ENCODE results near the gene STRADB. TPM values are rescaled to one million over a fixed set of nuclear protein-coding genes. Genes with fewer than 3 reads are reported as not detected.

Gene STRADB
- total RNA-seq, 5 donors from 2014 or later (not counting 1 experiment from before 2014, with no cell fraction given) = 10.2 to 24.2 (median 18.0) TPM

DNA sequence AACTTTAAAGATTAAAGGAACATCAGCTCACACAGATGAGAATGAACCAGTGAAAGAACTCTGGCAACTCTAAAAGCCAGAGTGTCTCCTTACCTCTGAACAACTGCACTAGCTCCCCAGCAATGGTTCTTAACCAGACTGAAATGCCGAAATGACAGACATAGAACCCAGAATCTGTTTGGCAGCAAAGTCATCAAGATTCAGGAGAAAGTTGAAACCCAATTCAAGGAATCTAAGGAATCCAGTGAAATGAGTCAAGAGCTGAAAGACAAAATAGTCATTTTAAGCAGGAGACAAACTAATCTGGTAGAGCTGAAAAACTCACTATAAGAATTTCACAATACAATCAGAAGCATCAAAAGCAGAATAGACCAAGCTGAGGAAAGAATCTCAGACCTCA is 72.0 kb downstream of the STRADB start:
- no peak overlapping the region for H3K4me3 Mint-ChIP-seq
- H3K9me3 Mint-ChIP-seq = peaks cover 36 to 52% (median 40%) of the 10 kb centered on the region in 3 donors
- peaks cover 17% of the 10 kb centered on the region for H3K36me3 Mint-ChIP-seq

More for the DNA sequence above, 72.0 kb downstream of the STRADB start:
- ChIA-PET POLR2A (interaction anchor here in 1 of 2 donors (0.7 kb wide), 1 partner anchor 28 kb away, joined by 3 read pairs; no protein-coding TSS in a partner anchor), CTCF (interaction anchor here in 1 of 2 donors (0.6 kb wide), 1 partner anchor 1068 kb away, joined by 7 read pairs; no protein-coding TSS in a partner anchor)
- Histone ChIP-seq H3K9me3 (no peaks in the 10 kb centered on the region), H3K27me3 (replicated peaks in 1 of 2; ENCODE audit: control insufficient read depth in 2 of 2, extremely low read depth in 1 of 2, insufficient read depth in 2 of 2, low read length in 1 of 2) (peaks cover 0 to 5% of the 10 kb centered on the region in 2 experiments), H3K4me1 (ENCODE audit: control insufficient read depth in 1 of 2, extremely low read depth in 1 of 2, insufficient read depth in 2 of 2, low read length in 2 of 2) (no peaks in the 10 kb centered on the region), H3K27ac (ENCODE audit: low read length) (no peak overlapping the region), H3K4me3 (ENCODE audit: control insufficient read depth in 1 of 2, extremely low read depth in 1 of 2, low read length in 1 of 2) (no peak overlapping the region), H3K36me3 (ENCODE audit: control insufficient read depth in 2 of 2, extremely low read depth in 1 of 2, insufficient read depth in 1 of 2, low read length in 1 of 2) (no peaks in the 10 kb centered on the region)
- peaks cover 22 to 26% (median 22%) of the 10 kb centered on the region in 3 donors for H3K4me1 Mint-ChIP-seq
- no peak for DNase-seq
- H3K27me3 Mint-ChIP-seq = no peaks in the 10 kb centered on the region
- no peak for ATAC-seq (replicated peaks in 1 of 4)
- no peak overlapping the region for H3K27ac Mint-ChIP-seq
- 0% methylated on average over 1 of the region's 1 CpG for WGBS (ENCODE audit: insufficient coverage)

Other genes with a start within 250 kb of the STRADB start
- 100 to 1,000 TPM; 116 to 306 (median 255) TPM for gene CASP8, start 191.2 kb upstream of the STRADB start, total RNA-seq
- 1 to 10 TPM; 5.3 to 8.4 (median 6.5) TPM for gene FLACC1, start 94.4 kb upstream of the STRADB start, total RNA-seq
- 10 to 100 TPM; 39.5 to 47.9 (median 43.4) TPM for gene TRAK2, start 282 bp upstream of the STRADB start, total RNA-seq
- gene TMEM237, start 191.8 kb downstream of the STRADB start, total RNA-seq = 10 to 100 TPM in 1 of 5 donors, 1 to 10 TPM in 4; 4.5 to 10.1 (median 7.8) TPM
- under 1 TPM in 1 of 5 donors, not detected in 4; 0.13 TPM for gene MPP4, start 246.9 kb downstream of the STRADB start, total RNA-seq